GM11168 (cell line): ENCODE measurements around the gene SCAF4.
"Not testable (repeated sequence)": the region's sequence is repeated elsewhere in the genome, so short reads cannot be mapped to it uniquely, and the experiment has no call there.

Experiments
- in situ Hi-C: fragments of 300-500 bp; cut with MboI; formaldehyde crosslinking; loops from one replicate; pipeline ENCODE4 v1.12.0; 2022; ENCODE audit warnings: low sequenced_read_pairs; ENCODE audit not compliant: unreplicated experiment

The SCAF4 gene

GRCh38 chr21:31677047-31677446 lies 54.9 kb downstream of the SCAF4 start:
- in situ Hi-C loops = no loop called here

DNA sequence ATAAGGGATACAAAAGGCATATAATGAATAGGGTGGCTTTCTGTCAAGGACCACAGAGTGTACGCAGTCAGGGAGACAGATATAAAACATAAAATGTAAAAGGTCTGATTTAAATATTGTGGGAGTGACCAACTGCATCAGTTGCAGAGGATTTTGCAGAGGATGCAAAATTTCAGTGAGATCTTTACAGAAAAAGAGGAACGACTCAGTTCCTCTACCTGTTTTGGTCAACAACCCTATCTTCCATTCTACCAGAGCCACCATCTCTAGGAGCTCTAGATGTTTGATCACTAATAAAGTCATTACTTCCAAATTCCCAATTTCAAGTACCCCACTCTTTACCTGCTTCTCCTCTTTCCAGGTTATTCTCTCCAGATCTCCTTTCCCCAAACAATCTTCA lies 56.0 kb downstream of the SCAF4 start:
- in situ Hi-C loops = no loop called here

- in situ Hi-C loops = no loop called here
These were observed 56.6 kb downstream of the SCAF4 start for GRCh38 chr21:31675318-31675717.

DNA sequence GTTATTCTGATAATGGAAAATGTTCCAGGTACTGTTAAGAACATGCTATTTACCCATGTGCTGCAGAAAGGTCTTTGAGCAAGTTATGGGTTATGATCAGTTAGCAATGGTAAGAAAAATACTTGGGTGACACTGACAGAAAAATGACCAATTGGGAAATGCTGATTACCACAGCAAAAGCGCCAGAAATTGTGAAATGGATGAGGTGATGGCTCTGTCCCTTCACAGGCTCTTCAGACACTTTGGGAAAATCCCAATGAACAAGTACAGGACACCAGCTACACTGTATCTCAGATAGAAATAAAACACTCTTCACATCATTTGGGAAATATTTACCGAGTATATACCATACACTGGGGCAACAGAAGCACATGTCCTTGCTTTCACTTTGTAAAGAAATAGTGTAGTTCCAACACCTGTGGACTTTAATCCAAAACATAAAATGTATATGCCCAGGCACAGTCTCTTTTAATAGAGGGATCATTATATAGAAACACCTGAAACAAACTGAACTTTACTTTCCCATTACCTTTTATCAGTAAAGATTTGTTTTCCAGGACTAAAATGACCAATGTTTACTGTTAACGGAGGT lies 58.5 kb downstream of the SCAF4 start:
- in situ Hi-C loops = no loop called here

- in situ Hi-C loops = no loop called here
These were observed 60.0 kb downstream of the SCAF4 start for GRCh38 chr21:31671931-31672330.

GRCh38 chr21:31671146-31671716 lies 60.7 kb downstream of the SCAF4 start:
- in situ Hi-C loops = no loop called here

DNA sequence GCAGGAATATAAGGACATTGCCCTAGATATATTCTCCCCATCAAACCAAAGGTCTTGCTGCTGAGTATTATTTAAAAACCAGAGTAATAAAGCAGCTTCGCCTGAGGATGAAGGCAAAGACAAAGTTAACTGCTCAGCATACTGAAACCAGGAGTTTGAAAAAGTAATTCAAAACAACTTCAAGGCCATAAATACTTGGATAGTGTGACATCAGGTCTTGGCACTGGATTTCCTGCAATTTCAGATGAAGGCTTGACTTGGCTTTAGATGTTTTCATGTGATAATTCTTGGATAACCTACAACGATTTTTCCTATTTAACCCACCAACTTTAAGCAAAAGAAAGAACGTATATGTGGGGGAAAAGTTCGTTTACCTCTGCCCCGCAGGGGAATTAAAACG lies 61.8 kb downstream of the SCAF4 start:
- in situ Hi-C loops = no loop called here

GRCh38 chr21:31668651-31669491 lies 63.0 kb downstream of the SCAF4 start:
- in situ Hi-C loops = no loop called here

- in situ Hi-C loops = no loop called here
These were observed 64.3 kb downstream of the SCAF4 start for GRCh38 chr21:31667639-31668038.

GRCh38 chr21:31667132-31667531 lies 64.8 kb downstream of the SCAF4 start:
- in situ Hi-C loops = no loop called here

- in situ Hi-C loops = no loop called here
These were observed 65.4 kb downstream of the SCAF4 start for GRCh38 chr21:31666445-31667010.

DNA sequence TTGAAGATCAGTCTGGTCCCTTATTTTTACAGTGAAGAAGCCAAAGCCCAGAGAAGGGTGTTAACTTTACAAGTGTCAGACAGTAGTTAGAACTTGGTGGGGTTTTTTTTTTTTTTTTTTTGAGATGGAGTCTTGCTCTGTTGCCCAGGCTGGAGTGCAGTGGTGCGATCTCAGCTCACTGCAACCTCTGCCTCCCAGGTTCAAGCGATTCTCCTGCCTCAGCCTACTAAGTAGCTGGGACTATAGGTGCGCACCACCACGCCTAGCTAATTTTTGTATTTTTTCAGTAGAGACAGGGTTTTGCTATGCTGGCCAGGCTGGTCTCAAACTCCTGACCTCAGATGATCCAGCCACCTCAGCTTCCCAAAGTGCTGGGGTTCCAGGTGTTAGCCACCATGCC lies 66.0 kb downstream of the SCAF4 start:
- in situ Hi-C loops = not testable (repeated sequence)

DNA sequence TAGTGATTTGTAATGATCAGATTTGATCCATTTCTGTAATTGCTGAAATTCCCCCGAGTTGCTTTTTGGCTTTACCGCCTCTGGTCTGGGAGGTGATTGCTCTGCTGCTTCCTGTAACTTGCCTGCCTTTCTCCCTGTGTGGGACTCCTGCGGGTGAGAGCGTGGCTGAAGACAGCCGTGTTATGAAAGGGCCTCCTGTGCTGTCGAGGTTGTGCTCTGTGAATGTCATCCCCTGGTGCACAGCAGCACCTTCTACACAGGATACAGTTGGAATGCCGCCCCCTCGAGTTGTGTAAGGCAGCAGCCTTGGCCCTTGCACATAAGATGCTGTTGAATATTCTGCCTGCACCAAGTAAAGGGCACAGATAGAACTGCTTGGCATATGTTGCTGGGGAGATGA lies 66.5 kb downstream of the SCAF4 start:
- in situ Hi-C loops = no loop called here

DNA sequence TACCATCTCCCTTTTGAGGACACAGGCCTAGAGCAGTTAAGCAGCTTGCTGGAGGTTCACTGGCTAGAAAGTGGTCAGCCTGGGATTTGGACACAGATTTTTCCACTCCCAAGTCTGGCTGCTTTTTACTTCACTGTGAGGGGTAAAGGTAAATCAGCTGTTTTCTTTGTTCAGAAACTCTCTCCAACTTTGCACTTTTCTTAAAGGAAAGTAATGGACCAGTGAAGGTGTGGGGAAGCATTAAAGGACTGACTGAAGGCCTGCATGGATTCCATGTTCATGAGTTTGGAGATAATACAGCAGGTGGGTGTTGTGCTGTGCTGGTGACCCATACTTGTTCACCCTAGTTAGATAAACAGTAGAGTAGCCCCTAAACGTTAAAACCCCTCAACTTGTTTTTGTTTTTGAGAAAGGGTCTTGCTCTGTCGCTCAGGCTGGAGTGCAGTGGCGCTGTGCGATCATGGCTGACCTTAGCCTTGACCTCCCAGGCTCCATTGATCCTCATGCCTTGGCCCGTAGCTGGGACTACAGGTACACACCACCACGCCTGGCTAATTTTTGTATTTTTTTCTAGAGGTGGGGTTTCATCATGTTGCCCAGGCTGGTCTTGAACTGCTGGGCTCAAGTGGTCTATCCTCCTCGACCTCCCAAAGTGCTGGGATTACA lies 68.2 kb downstream of the SCAF4 start:
- in situ Hi-C loops = no loop called here

DNA sequence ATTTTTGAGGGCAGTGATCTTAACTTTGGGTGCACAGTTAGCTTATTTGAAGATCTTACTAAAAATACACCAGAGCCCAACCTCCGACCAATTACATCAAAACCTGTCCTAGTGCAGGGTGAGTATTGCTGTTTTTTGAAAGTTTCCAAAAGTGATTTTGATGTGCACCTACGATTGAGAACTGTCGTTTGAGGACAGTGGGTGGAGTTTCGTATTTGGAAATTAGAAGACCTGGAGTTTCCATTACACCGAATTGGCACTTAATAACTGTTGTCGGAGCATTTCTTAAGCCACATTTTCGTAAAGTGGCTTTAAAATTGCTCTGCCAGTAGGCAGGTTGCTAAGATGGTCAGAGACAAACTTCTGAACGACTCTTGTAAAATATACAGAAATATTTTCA lies 71.3 kb downstream of the SCAF4 start:
- in situ Hi-C loops = no loop called here

GRCh38 chr21:31660259-31660565 lies 71.7 kb downstream of the SCAF4 start:
- in situ Hi-C loops = no loop called here

DNA sequence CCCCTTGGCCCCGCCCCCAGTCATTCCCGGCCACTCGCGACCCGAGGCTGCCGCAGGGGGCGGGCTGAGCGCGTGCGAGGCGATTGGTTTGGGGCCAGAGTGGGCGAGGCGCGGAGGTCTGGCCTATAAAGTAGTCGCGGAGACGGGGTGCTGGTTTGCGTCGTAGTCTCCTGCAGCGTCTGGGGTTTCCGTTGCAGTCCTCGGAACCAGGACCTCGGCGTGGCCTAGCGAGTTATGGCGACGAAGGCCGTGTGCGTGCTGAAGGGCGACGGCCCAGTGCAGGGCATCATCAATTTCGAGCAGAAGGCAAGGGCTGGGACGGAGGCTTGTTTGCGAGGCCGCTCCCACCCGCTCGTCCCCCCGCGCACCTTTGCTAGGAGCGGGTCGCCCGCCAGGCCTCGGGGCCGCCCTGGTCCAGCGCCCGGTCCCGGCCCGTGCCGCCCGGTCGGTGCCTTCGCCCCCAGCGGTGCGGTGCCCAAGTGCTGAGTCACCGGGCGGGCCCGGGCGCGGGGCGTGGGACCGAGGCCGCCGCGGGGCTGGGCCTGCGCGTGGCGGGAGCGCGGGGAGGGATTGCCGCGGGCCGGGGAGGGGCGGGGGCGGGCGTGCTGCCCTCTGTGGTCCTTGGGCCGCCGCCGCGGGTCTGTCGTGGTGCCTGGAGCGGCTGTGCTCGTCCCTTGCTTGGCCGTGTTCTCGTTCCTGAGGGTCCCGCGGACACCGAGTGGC lies 72.2 kb downstream of the SCAF4 start, which contains the start of gene SOD1:
SOD1 (plus strand) TSS at position 158 of the 723 bp plus-strand sequence; CDS start at position 235, 77 bp downstream.
- in situ Hi-C loops = no loop called here

- in situ Hi-C loops = no loop called here
These were observed 72.7 kb downstream of the SCAF4 start for GRCh38 chr21:31659286-31659535.

DNA sequence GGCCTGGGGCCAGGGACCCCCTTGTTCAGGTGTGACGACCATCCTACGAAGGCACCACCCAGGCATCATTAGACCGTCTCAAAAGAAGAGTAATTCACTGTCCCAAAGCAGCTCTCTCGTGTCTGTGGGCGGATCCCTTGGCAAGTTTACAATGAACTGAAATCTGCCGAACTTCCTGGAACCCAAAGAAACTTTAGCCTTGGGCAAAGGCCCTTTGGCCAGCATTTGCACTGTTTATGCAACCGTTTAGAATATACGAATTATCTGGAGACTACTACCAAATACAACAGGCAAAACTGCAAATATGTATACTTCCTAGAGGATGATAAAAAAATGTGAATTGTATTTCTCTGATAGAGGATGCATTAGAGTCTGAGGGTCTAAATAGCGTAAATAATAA lies 73.9 kb downstream of the SCAF4 start:
- in situ Hi-C loops = no loop called here
